GM10266 (cell line): Measurements from ENCODE around the gene LYRM7.

ENCODE experiments used
- DNase-seq: peaks from one replicate; pipeline ENCODE4 v3.0.0; 2012; ENCODE audit errors: extremely low spot score
- TF ChIP-seq, protein P1 (sequence below): IDR thresholded peaks from 2 replicates; pipeline ENCODE4 v1.5.1; 2012; ENCODE audit warnings: mild to moderate bottlenecking, low read depth; ENCODE audit not compliant: control insufficient read depth, insufficient read depth; ENCODE audit errors: missing control alignments

Gene LYRM7

DNA sequence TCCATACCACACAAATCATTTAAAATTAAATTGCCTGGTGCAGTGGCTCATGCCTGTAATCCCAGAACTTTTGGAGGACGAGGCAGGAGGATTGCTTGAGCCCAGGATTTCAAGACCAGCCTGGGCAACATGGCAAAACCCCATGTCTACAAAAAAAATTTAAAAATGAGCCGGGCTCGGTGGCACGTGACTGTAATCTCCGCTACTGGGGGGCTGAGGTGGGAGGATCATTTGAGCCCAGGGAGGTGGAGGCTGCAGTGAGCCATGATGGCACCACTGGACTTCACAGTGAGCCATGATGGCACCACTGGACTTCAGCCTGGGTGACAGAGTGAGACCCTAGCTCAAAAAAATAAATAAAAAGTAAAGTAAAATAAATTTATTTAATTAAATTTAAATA lies 40.9 kb downstream of the LYRM7 start:
- DNase-seq: no peak
- TF ChIP-seq, protein P1, sequence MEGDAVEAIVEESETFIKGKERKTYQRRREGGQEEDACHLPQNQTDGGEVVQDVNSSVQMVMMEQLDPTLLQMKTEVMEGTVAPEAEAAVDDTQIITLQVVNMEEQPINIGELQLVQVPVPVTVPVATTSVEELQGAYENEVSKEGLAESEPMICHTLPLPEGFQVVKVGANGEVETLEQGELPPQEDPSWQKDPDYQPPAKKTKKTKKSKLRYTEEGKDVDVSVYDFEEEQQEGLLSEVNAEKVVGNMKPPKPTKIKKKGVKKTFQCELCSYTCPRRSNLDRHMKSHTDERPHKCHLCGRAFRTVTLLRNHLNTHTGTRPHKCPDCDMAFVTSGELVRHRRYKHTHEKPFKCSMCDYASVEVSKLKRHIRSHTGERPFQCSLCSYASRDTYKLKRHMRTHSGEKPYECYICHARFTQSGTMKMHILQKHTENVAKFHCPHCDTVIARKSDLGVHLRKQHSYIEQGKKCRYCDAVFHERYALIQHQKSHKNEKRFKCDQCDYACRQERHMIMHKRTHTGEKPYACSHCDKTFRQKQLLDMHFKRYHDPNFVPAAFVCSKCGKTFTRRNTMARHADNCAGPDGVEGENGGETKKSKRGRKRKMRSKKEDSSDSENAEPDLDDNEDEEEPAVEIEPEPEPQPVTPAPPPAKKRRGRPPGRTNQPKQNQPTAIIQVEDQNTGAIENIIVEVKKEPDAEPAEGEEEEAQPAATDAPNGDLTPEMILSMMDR: no peak

DNA sequence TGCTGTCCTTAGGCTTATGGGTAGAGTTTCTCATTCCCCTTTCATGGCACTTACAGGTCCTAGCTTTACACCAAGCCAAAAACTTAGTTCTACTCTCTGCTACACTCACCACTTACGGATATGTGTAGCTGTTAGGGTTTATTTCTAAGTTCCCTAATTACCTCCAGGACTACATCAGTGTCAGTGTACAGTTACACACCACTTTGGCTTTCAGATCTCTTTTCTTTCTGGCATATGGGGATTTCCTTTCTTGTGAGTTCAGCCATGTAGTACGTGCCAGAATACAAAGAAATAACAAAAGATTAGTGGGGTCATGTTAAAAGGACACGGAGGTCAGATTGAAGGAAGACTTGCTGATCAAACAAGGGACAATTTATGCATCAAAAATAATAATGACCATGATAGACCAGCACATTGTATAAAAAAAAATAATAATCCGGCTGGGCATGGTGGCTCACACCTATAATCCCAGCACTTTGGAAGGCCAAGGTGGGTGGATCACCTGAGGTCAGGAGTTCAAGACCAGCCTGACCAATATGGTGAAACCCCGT lies 41.8 kb downstream of the LYRM7 start:
- TF ChIP-seq, protein P1: no peak
- peak; percentile 56 for DNase-seq

DNA sequence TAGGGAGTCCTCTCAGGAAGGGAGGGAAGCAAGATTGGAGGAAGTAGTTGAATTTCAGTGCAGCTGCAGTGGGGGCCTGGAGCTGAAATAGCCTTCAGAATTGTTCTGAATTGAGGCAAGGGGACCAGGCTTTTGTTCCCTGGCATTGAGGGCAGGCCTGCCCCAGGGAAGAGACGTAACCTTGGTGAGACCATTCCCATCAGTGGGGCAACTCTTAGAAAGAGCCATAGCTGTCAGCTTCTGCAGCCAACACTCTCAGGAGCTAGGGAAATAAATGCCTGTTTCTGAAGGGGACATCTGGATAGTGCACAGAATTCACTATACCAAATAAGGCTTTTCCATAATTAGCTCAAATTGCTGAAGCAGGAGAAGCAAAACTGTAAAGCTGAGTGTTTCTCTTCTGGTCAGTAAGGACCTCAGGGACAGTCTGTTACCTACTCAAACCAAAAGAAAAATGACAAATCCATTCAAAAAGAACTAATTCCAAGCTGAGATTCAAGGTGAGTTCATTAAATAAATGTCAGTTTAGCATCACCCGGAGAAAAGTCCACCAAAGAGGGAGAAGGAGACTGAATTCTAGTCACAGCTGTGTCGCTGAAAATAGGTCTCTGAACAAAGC lies 44.0 kb downstream of the LYRM7 start:
- no peak for DNase-seq
- TF ChIP-seq, protein P1: no peak

DNA sequence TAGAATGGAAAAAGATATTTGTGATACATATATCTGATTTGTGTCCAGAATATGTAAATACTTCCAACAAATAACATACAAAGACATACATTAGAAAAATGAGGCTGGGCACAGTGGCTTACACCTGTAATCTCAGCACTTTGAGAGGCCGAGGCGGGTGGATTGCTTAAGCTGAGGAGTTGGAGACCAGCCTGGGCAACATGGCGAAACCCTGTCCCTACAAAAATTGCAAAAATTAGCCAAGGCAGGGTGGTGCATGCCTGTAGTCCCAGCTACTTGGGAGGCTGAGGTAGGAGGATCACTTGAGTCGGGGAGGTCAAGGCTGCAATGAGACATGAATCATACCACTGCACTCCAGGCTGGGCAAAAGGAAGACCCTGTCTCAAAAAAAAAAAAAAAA lies 47.0 kb downstream of the LYRM7 start:
- no peak for DNase-seq
- TF ChIP-seq, protein P1: no peak

DNA sequence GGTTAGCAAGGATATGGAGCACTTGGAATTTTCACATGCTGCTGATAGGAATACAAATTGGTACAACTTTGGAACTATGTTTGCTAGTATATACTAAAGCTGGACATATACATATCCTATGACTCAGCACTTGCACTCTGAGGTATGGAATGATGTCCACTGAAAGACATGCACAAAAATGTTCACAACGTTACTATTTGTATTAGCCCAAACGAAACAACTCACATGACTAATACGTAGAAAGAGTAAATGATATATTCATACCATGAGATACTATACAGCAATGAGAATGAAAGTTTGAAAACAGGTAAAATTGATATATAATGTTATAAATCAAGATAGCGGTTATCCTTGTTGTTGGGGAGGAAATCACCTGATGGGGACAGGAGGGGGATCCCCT lies 47.6 kb downstream of the LYRM7 start:
- TF ChIP-seq, protein P1: no peak

DNA sequence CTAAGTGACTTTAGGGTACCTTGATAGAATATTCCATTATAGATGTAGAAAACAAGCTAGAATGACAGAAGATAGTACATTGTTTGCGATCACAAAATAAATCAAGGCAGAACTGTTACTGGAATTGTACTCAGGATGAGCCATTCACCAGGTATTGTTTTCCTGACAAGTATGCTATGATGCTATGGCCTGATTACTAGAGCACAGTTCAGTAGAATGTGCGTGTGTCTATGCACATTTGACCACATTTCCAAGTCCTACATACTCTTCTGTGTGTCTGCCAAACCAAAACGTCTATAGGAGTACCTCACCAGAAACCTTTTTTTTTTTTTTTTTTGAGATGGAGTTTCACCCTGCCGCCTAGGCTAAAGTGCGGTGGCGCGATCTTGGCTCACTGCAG lies 49.8 kb downstream of the LYRM7 start:
- TF ChIP-seq, protein P1: no peak
- DNase-seq: no peak

More for the DNA sequence above, 47.6 kb downstream of the LYRM7 start:
- DNase-seq: peak; percentile 9

DNA sequence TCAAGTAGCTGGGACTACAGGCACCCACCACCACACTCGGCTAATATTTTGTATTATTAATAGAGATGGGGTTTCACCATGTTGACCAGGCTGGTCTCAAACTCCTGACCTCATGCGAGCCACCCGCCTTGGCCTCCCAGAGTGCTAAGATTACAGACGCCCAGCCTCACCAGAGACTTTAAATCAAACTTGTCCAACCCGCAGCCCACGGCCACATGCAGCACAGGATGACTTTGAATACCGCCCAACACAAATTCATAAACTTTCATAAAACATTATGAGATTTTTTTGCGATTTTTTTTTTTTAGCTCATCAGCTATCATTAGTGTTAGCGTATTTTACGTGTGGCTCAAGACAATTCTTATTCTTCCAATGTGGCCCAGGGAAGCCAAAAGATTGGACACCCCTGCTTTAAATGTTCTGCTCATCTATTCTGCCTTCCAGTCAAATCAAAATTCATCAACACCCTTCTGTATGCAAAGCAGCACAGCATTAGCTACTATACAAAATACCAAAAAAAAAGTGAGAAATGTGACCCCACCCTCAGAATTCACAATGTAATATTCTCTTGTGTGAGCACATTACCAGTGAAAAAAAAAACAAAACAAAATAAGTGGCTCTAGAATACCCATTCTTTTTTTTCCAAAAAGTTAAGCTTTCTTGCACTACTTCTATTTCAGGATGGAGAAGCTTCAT lies 50.4 kb downstream of the LYRM7 start:
- TF ChIP-seq, protein P1: no peak
- no peak for DNase-seq
